Stomach (tissue), 9 donors: ENCODE results near the gene ARRB2. TPM values are rescaled to one million over a fixed set of nuclear protein-coding genes. Genes with fewer than 3 reads are reported as not detected.

Experiments used
- DNase-seq, 2 donors: peaks; one replicate each; pipeline versions ENCODE4 v3.0.0 to v3.0.0-alpha.2; 2013 to 2019
- H3K27ac ChIP-seq, 5 donors: fragments of 200-600 bp in 4 of 5; sonication (generic) in 4 of 5; one replicate each; pipeline ENCODE4 v1.5.1; 2013 to 2019; ENCODE audit warnings: mild to moderate bottlenecking in 1 of 5, moderate library complexity in 1 of 5
- H3K27me3 ChIP-seq, 3 donors: fragments of 200-600 bp; sonication (generic); one replicate each; pipeline ENCODE4 v1.5.1; 2017 to 2019; ENCODE audit warnings: mixed run types in 1 of 3
- H3K36me3 ChIP-seq, 4 donors: fragments of 200-600 bp; sonication (generic); 1 replicate in 3 of 4; 2 replicates in 1 of 4; pipeline ENCODE4 v1.5.1; 2016 to 2019
- H3K4me1 ChIP-seq, 4 donors: fragments of 200-600 bp; sonication (generic); one replicate each; pipeline ENCODE4 v1.5.1; 2016 to 2019
- H3K4me3 ChIP-seq, 4 donors: fragments of 200-600 bp; sonication (generic) in 3 of 4; one replicate each; pipeline ENCODE4 v1.5.1; 2016 to 2019; ENCODE audit warnings: mild to moderate bottlenecking in 1 of 4
- H3K9me3 ChIP-seq, 4 donors: fragments of 200-600 bp; sonication (generic); one replicate each; pipeline ENCODE4 v1.5.1; 2016 to 2019
- EP300 ChIP-seq: sonication (generic); formaldehyde crosslinking; IDR thresholded peaks from one replicate; pipeline ENCODE4 v1.6.1; 2017; ENCODE audit warnings: antibody characterized with exemption
- POLR2A ChIP-seq, 4 donors: fragments of 450-650 bp; IDR thresholded peaks; one replicate each; pipeline ENCODE4 v1.6.1; 2016; ENCODE audit warnings: antibody characterized with exemption in 4 of 4, control low read depth in 2 of 4, mild to moderate bottlenecking in 1 of 4, moderate library complexity in 1 of 4
- POLR2AphosphoS5 ChIP-seq, 3 donors: sonication (generic); formaldehyde crosslinking; IDR thresholded peaks; one replicate each; pipeline ENCODE4 v1.6.1; 2016; ENCODE audit warnings: antibody characterized with exemption in 3 of 3
- WGBS, 5 donors: extraction: QIAGEN DNeasy Blood & Tissue Kit in 3 of 5; methylation state at CpG; one replicate each; pipeline versions ENCODE4 v1.1.5 to v1.1.7; 2013 to 2018; 5-methylcytosine and 5-hydroxymethylcytosine counted together
- intact Hi-C: fragments of 100-400 bp; cut with DNase I; formaldehyde crosslinking; loops from one replicate; pipeline ENCODE4 v1.15.1; 2023; ENCODE audit warnings: low total_unique reads
- polyA plus RNA-seq, 3 donors: library from polyadenylated mRNA; stranded (reverse); fragments of 200-250 nt; gene quantifications; one replicate each; pipeline ENCODE4 v1.2.3, GENCODE V29; 2013
- total RNA-seq, 5 donors: library from RNA; depleted of rRNA; stranded (reverse); fragments of >200 nt; gene quantifications; one replicate each; pipeline versions ENCODE4 v1.1.0 to v1.2.3, GENCODE V29; 2014 to 2016
- TF ChIP-seq, protein P1 (sequence below), 7 experiments: fragments of 450-650 bp in 4 of 7; fragments of 200-600 bp in 3 of 7; sonication (generic) in 3 of 7; IDR thresholded peaks; one replicate each; pipeline ENCODE4 v1.5.1; 2016 to 2019; ENCODE audit warnings: antibody characterized with exemption in 7 of 7, control low read depth in 2 of 7, mild to moderate bottlenecking in 1 of 7
- donor health status: healthy with polysubstance abuse.
- donor health status: Bipolar disorder and iron deficiency.
- donor health status: healthy.

The ARRB2 gene
- total and polyA plus RNA-seq, 8 donors = 18.7 to 157 (median 37.0) TPM

DNA sequence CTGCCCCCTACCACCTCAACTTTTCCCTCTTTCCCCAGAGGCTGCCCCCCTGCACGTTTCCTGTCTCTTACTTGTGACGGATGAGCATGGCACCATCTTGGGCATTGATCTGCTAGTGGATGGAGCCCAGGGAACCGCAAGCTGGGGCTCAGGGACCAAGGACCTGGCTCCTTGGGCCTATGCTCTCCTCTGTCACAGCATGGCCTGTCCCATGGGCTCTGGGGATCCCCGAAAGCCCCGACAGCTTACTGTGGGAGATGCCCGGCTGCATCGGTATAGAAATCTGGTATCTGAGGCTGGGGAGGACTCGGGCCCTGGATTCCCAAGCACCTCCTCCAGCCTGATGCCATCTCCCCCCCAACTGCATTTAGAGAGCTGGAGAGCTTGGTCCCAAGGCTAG is 31.1 kb downstream of the ARRB2 start:
- 94 to 97% (median 95%) methylated on average over 6 to 8 of the region's 8 CpGs for WGBS, 5 donors
- TF ChIP-seq, protein P1, sequence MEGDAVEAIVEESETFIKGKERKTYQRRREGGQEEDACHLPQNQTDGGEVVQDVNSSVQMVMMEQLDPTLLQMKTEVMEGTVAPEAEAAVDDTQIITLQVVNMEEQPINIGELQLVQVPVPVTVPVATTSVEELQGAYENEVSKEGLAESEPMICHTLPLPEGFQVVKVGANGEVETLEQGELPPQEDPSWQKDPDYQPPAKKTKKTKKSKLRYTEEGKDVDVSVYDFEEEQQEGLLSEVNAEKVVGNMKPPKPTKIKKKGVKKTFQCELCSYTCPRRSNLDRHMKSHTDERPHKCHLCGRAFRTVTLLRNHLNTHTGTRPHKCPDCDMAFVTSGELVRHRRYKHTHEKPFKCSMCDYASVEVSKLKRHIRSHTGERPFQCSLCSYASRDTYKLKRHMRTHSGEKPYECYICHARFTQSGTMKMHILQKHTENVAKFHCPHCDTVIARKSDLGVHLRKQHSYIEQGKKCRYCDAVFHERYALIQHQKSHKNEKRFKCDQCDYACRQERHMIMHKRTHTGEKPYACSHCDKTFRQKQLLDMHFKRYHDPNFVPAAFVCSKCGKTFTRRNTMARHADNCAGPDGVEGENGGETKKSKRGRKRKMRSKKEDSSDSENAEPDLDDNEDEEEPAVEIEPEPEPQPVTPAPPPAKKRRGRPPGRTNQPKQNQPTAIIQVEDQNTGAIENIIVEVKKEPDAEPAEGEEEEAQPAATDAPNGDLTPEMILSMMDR (IDR thresholded peaks at IDR 0.05) = no peak
- TF ChIP-seq EP300 (no peak), POLR2AphosphoS5 (IDR thresholded peaks at IDR 0.05) (no peak), POLR2A (IDR thresholded peaks at IDR 0.05) (no peak)
- intact Hi-C loops = no loop called here
- H3K4me1 ChIP-seq = peaks cover 21 to 40% (median 26%) of the 10 kb centered on the region in 4 donors
- H3K27me3 ChIP-seq = peaks cover 0 to 41% (median 0%) of the 10 kb centered on the region in 3 donors
- DNase-seq = no peak
- H3K27ac ChIP-seq = no peak overlapping the region
- no peaks in the 10 kb centered on the region for H3K36me3 ChIP-seq
- H3K9me3 ChIP-seq = no peaks in the 10 kb centered on the region
- H3K4me3 ChIP-seq = no peak overlapping the region

GRCh38 chr17:4742133-4742532 is 31.7 kb downstream of the ARRB2 start:
- no peak overlapping the region for H3K4me3 ChIP-seq
- no peak for TF ChIP-seq EP300
- no peak for TF ChIP-seq POLR2AphosphoS5 (IDR thresholded peaks at IDR 0.05)
- TF ChIP-seq, protein P1 (IDR thresholded peaks at IDR 0.05) = no peak
- no peak for TF ChIP-seq POLR2A (IDR thresholded peaks at IDR 0.05)
- no peak overlapping the region for H3K27ac ChIP-seq
- peaks cover 21 to 40% (median 26%) of the 10 kb centered on the region in 4 donors for H3K4me1 ChIP-seq
- intact Hi-C loops = no loop called here
- peaks cover 0 to 43% (median 0%) of the 10 kb centered on the region in 3 donors for H3K27me3 ChIP-seq
- H3K9me3 ChIP-seq = no peaks in the 10 kb centered on the region
- DNase-seq = no peak
- H3K36me3 ChIP-seq = no peaks in the 10 kb centered on the region
- 86 to 94% (median 92%) methylated on average over 9 of the region's 9 CpGs for WGBS, 5 donors

- Histone ChIP-seq H3K4me1 (peaks cover 21 to 40% (median 26%) of the 10 kb centered on the region in 4 donors), H3K36me3 (no peaks in the 10 kb centered on the region), H3K4me3 (no peak overlapping the region), H3K9me3 (no peaks in the 10 kb centered on the region), H3K27ac (no peak overlapping the region), H3K27me3 (peaks cover 0 to 43% (median 0%) of the 10 kb centered on the region in 3 donors)
- TF ChIP-seq, protein P1 (IDR thresholded peaks at IDR 0.05) = no peak
- TF ChIP-seq POLR2AphosphoS5 (IDR thresholded peaks at IDR 0.05) (no peak), EP300 (no peak), POLR2A (IDR thresholded peaks at IDR 0.05) (no peak)
- no peak for DNase-seq
- intact Hi-C loops = no loop called here
- WGBS, 5 donors = 61 to 84% (median 70%) methylated on average over 8 to 10 of the region's 10 CpGs
These were observed 32.2 kb downstream of the ARRB2 start for GRCh38 chr17:4742629-4743028.

DNA sequence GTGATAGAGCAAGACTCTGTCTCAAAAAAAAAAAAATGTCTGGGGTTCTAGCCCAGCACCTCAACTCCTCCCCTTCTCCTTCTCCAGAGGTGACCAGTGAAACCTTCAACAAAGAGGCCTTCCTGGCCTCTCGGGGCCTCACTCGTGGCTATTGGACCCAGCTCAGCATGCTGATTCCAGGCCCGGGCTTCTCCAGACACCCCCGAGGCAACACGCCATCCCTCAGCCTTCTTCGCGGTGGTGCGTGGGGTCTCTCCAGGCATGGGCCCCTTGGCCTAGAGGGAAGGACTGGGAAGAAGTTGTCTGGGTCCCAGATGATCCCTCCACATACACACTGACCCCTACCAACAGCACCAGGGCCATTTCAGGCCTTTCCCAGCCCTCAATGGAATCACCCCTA is 32.8 kb downstream of the ARRB2 start:
- no peak overlapping the region for H3K4me3 ChIP-seq
- TF ChIP-seq EP300 (no peak), POLR2AphosphoS5 (IDR thresholded peaks at IDR 0.05) (no peak), POLR2A (IDR thresholded peaks at IDR 0.05) (no peak)
- TF ChIP-seq, protein P1 (IDR thresholded peaks at IDR 0.05) = no peak
- WGBS, 5 donors = 93 to 94% (median 94%) methylated on average over 7 to 8 of the region's 8 CpGs
- H3K27ac ChIP-seq = no peak overlapping the region
- H3K9me3 ChIP-seq = no peaks in the 10 kb centered on the region
- no peaks in the 10 kb centered on the region for H3K36me3 ChIP-seq
- H3K4me1 ChIP-seq = peaks cover 19 to 36% (median 25%) of the 10 kb centered on the region in 4 donors
- intact Hi-C loops = no loop called here
- no peak for DNase-seq
- peaks cover 0 to 48% (median 0%) of the 10 kb centered on the region in 3 donors for H3K27me3 ChIP-seq
